OCI-LY7 (cell line): ENCODE measurements around the gene R3HCC1L.

Experiments used
- EZH2phosphoT487 ChIP-seq: fragments of 200-600 bp; sonication (generic); IDR thresholded peaks from 2 replicates; pipeline ENCODE4 v1.6.1; 2018; ENCODE audit warnings: low read depth, borderline replicate concordance, mild to moderate bottlenecking, mixed run types, antibody characterized with exemption, low read length, moderate library complexity, mixed read lengths
- TF ChIP-seq, protein P1 (sequence below): fragments of 200-600 bp; sonication (generic); conservative IDR thresholded peaks from 2 replicates; pipeline ENCODE4 v1.5.1; 2014; ENCODE audit warnings: mild to moderate bottlenecking, antibody characterized with exemption, low read length, moderate library complexity, mixed read lengths

DNA sequence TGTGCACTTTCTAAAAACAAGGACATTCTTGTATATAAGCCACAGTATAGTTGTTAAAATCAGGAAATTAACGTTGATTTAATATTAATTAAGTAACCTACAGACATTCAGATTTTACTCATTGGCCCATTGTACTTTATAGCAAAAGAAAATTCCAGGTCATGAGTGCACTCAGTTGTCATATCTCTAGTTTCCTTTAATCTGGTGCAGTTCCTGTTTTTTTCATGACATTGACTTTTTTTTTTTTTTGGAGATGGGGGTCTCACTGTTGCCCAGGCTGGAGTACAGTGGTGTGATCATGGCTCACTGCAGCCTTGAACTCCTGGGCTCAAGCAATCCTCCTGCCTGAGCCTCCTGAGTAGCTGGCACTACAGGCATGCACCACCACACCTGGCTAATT lies 24.1 kb downstream of the R3HCC1L start:
- TF ChIP-seq EZH2phosphoT487: no peak
- TF ChIP-seq, protein P1, sequence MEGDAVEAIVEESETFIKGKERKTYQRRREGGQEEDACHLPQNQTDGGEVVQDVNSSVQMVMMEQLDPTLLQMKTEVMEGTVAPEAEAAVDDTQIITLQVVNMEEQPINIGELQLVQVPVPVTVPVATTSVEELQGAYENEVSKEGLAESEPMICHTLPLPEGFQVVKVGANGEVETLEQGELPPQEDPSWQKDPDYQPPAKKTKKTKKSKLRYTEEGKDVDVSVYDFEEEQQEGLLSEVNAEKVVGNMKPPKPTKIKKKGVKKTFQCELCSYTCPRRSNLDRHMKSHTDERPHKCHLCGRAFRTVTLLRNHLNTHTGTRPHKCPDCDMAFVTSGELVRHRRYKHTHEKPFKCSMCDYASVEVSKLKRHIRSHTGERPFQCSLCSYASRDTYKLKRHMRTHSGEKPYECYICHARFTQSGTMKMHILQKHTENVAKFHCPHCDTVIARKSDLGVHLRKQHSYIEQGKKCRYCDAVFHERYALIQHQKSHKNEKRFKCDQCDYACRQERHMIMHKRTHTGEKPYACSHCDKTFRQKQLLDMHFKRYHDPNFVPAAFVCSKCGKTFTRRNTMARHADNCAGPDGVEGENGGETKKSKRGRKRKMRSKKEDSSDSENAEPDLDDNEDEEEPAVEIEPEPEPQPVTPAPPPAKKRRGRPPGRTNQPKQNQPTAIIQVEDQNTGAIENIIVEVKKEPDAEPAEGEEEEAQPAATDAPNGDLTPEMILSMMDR: no peak
